ENCODE results near the gene ZNF544. TPM values are rescaled to one million over a fixed set of nuclear protein-coding genes. Genes with fewer than 3 reads are reported as not detected.

Gene ZNF544
- total RNA-seq, 1 experiment from 2014 or later: 29.5 TPM

DNA sequence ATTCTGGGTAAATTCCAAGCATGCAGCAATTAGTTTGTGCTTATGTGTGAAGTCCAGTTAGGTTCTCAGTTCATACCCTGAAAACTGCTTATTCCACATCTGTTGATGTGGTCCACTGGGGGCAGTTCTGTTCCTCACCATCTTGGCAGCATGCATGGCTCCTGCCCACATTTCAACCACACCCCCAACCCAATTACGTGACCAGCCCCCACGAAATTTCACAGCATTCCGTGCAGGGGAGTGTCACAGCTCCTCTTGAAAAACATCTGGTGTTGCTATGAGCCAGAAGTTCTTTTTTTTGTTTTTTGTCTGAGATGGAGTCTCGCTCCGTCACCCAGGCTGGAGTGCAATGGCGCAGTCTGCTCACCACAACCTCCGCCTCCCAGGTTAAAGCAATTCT is 67.4 kb downstream of the ZNF544 start:
- H3K4me2 ChIP-seq: no peak overlapping the region
- H3K36me3 ChIP-seq (ENCODE audit: low read depth): peaks cover 13% of the 10 kb centered on the region; the same call in 1 of the 2 replicates
- no peaks in the 10 kb centered on the region for H3K9me2 ChIP-seq (ENCODE audit: insufficient read depth)
- POLR2A ChIA-PET (ENCODE audit: unreplicated experiment): no interaction called here
- H3K4me1 ChIP-seq (replicated peaks; ENCODE audit: insufficient read depth): no peaks in the 10 kb centered on the region
- intact Hi-C loops (cut with micrococcal nuclease; ENCODE audit: unreplicated experiment): no loop called here
- no peak for DNase-seq
- H2AFZ ChIP-seq: no peak overlapping the region
- no TSS peak for BruUV-seq (replicated peaks)
- no peaks in the 10 kb centered on the region for H4K20me1 ChIP-seq (ENCODE audit: insufficient read depth)
- CTCF ChIA-PET: no interaction called here
- H3F3A ChIP-seq (ENCODE audit: insufficient read depth, low read depth): no peaks in the 10 kb centered on the region
- H3K27me3 ChIP-seq (ENCODE audit: insufficient read depth, low read depth): no peaks in the 10 kb centered on the region
- no peak overlapping the region for H3K4me3 ChIP-seq
- H3K79me2 ChIP-seq (ENCODE audit: low read depth): no peaks in the 10 kb centered on the region
- no peak for TF ChIP-seq EZH2 (IDR thresholded peaks at IDR 0.05; ENCODE audit: low read depth)
- TF ChIP-seq, protein P1, sequence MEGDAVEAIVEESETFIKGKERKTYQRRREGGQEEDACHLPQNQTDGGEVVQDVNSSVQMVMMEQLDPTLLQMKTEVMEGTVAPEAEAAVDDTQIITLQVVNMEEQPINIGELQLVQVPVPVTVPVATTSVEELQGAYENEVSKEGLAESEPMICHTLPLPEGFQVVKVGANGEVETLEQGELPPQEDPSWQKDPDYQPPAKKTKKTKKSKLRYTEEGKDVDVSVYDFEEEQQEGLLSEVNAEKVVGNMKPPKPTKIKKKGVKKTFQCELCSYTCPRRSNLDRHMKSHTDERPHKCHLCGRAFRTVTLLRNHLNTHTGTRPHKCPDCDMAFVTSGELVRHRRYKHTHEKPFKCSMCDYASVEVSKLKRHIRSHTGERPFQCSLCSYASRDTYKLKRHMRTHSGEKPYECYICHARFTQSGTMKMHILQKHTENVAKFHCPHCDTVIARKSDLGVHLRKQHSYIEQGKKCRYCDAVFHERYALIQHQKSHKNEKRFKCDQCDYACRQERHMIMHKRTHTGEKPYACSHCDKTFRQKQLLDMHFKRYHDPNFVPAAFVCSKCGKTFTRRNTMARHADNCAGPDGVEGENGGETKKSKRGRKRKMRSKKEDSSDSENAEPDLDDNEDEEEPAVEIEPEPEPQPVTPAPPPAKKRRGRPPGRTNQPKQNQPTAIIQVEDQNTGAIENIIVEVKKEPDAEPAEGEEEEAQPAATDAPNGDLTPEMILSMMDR (conservative IDR thresholded peaks at IDR 0.05): no peak
- H3K9me3 ChIP-seq (ENCODE audit: insufficient read depth, low read depth): no peaks in the 10 kb centered on the region
- no peak overlapping the region for H3K27ac ChIP-seq

DNA sequence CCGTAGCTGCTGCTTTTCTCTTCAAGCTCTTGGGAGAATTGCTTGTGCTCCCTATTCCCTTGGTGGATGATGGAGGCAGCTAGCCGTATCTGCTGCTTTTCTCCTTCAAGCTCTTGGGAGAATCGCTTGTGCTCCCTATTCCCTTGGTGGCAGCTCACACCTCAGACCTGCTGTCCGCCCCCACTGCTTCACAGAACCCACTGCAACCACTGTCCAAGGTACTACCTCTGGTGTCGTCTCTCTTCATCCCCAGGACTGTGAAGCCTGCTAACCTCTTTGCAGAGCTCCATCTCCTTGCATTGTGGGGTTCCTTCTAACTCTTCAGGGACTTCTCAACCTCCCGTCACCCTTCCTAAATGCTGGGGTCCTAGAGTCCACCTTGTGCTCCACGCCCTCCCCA is 71.9 kb downstream of the ZNF544 start:
- no TSS peak for BruUV-seq (replicated peaks)
- no peaks in the 10 kb centered on the region; the same call in 1 of the 2 replicates for H3F3A ChIP-seq (ENCODE audit: insufficient read depth, low read depth)
- H2AFZ ChIP-seq: no peak overlapping the region
- H3K79me2 ChIP-seq (ENCODE audit: low read depth): peaks cover 4% of the 10 kb centered on the region
- no peaks in the 10 kb centered on the region; the same call in 1 of the 2 replicates for H3K4me1 ChIP-seq (replicated peaks; ENCODE audit: insufficient read depth)
- no peak for DNase-seq
- 0 out of 2 replicates have a peak, but pooled peaks cover 4% of the 10 kb centered on the region for H3K36me3 ChIP-seq (ENCODE audit: low read depth)
- H3K27ac ChIP-seq: no peak overlapping the region
- H4K20me1 ChIP-seq (ENCODE audit: insufficient read depth): no peaks in the 10 kb centered on the region
- TF ChIP-seq, protein P1 (conservative IDR thresholded peaks at IDR 0.05): no peak
- no peak for TF ChIP-seq EZH2 (IDR thresholded peaks at IDR 0.05; ENCODE audit: low read depth)
- ChIA-PET CTCF (no interaction called here), POLR2A (ENCODE audit: unreplicated experiment) (no interaction called here)
- H3K9me2 ChIP-seq (ENCODE audit: insufficient read depth): no peaks in the 10 kb centered on the region
- H3K27me3 ChIP-seq (ENCODE audit: insufficient read depth, low read depth): no peaks in the 10 kb centered on the region
- no peak overlapping the region for H3K4me2 ChIP-seq
- intact Hi-C loops (cut with micrococcal nuclease; ENCODE audit: unreplicated experiment): no loop called here
- H3K4me3 ChIP-seq: no peak overlapping the region
- H3K9me3 ChIP-seq (ENCODE audit: insufficient read depth, low read depth): no peaks in the 10 kb centered on the region

DNA sequence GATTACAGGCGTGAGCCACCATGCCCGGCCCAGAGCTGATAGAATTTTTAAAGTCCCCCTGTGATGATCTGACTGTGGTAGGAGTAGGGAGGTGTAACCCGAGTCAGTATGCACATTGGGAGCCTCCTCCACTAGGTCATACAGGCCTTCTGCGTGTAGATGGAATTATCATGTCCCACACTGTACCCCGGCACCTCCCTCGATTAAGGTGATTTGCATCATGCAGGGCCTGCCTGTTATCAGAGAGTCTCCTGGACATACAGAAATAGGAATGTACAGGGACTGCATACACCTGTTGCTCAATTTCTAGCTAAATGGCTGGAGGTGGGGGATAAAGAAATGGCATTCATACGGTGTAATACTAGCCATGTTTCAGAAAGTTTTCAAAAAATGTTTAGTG is 75.5 kb downstream of the ZNF544 start:
- no TSS peak for BruUV-seq (replicated peaks)
- TF ChIP-seq, protein P1 (conservative IDR thresholded peaks at IDR 0.05): no peak
- TF ChIP-seq EZH2 (IDR thresholded peaks at IDR 0.05; ENCODE audit: low read depth): no peak
- Histone ChIP-seq H3K9me2 (ENCODE audit: insufficient read depth) (no peaks in the 10 kb centered on the region), H3K4me1 (replicated peaks; ENCODE audit: insufficient read depth) (peaks cover 6% of the 10 kb centered on the region), H3K27ac (no peak overlapping the region), H2AFZ (no peak overlapping the region), H3K4me3 (no peak overlapping the region), H3K79me2 (ENCODE audit: low read depth) (peaks cover 18% of the 10 kb centered on the region), H4K20me1 (ENCODE audit: insufficient read depth) (no peaks in the 10 kb centered on the region), H3K9me3 (ENCODE audit: insufficient read depth, low read depth) (no peaks in the 10 kb centered on the region), H3K27me3 (ENCODE audit: insufficient read depth, low read depth) (no peaks in the 10 kb centered on the region), H3F3A (ENCODE audit: insufficient read depth, low read depth) (no peaks in the 10 kb centered on the region; the same call in 1 of the 2 replicates), H3K4me2 (peak overlapping the region; percentile 97; the same call in 1 of the 2 replicates), H3K36me3 (ENCODE audit: low read depth) (no peaks in the 10 kb centered on the region)
- intact Hi-C loops (cut with micrococcal nuclease; ENCODE audit: unreplicated experiment): loop anchor here (2.0 kb wide), 1 partner anchor 23 kb away; the partner anchor contains the start of gene ZSCAN22
- DNase-seq: no peak
- ChIA-PET CTCF (no interaction called here), POLR2A (ENCODE audit: unreplicated experiment) (no interaction called here)
